Effector memory CD4-positive, alpha-beta T cell (primary cell): ENCODE results near the gene SLITRK3.

Source experiments
- DNase-seq, 3 donors: peaks; one replicate each; pipeline ENCODE4 v3.0.0-alpha.2; 2020
- H3K27ac ChIP-seq: 2 replicates; pipeline ENCODE4 v1.7.0; 2013; ENCODE audit warnings: mild to moderate bottlenecking, low read length, moderate library complexity; ENCODE audit not compliant: insufficient read depth, poor library complexity, severe bottlenecking
- H3K27me3 ChIP-seq: replicated peaks from 2 replicates; pipeline ENCODE4 v1.7.0; 2013; ENCODE audit warnings: mild to moderate bottlenecking, low read length; ENCODE audit not compliant: insufficient read depth, control insufficient read depth, poor library complexity, severe bottlenecking
- H3K36me3 ChIP-seq: 2 replicates; pipeline ENCODE4 v1.7.0; 2013; ENCODE audit warnings: mild to moderate bottlenecking, low read length, moderate library complexity; ENCODE audit not compliant: control insufficient read depth, insufficient read depth
- H3K4me1 ChIP-seq: 2 replicates; pipeline ENCODE4 v1.7.0; 2013; ENCODE audit warnings: low read length, mild to moderate bottlenecking; ENCODE audit not compliant: control insufficient read depth, insufficient read depth, poor library complexity, severe bottlenecking
- H3K4me3 ChIP-seq: 2 replicates; pipeline ENCODE4 v1.7.0; 2013; ENCODE audit warnings: low read length, low read depth, mild to moderate bottlenecking; ENCODE audit not compliant: insufficient read depth, poor library complexity, severe bottlenecking
- H3K9me3 ChIP-seq: 2 replicates; pipeline ENCODE4 v1.7.0; 2013; ENCODE audit warnings: mild to moderate bottlenecking, low read length, moderate library complexity; ENCODE audit not compliant: control insufficient read depth
- total RNA-seq, 3 donors: gene quantifications; one replicate each; lab custom pipeline; 2026; lab: John Stamatoyannopoulos, UW

The SLITRK3 gene
- 0 reads per million in 3 donors for total RNA-seq

GRCh38 chr3:165195640-165196576, at the start of gene SLITRK3:
Gene SLITRK3 (minus strand): TSS chr3:165196384. CDS start chr3:165190830, 5,554 bp downstream.
- peaks cover 25% of the 10 kb centered on the region for H3K27me3 ChIP-seq
- no peaks in the 10 kb centered on the region for H3K9me3 ChIP-seq
- H3K4me3 ChIP-seq = no peak within 1 kb of the TSS
- no peaks in the 10 kb centered on the region for H3K36me3 ChIP-seq
- DNase-seq = no peak
- no peaks in the 10 kb centered on the region for H3K4me1 ChIP-seq
- no peak within 1 kb of the TSS for H3K27ac ChIP-seq

- Histone ChIP-seq H3K9me3 (no peaks in the 10 kb centered on the region), H3K4me3 (no peak overlapping the region), H3K36me3 (no peaks in the 10 kb centered on the region)
Measured at GRCh38 chr3:165243597-165243996, 47.4 kb upstream of the SLITRK3 start.

GRCh38 chr3:165233501-165234195, 37.5 kb upstream of the SLITRK3 start:
- no peaks in the 10 kb centered on the region for H3K36me3 ChIP-seq
- H3K4me1 ChIP-seq = no peaks in the 10 kb centered on the region
- H3K9me3 ChIP-seq = no peaks in the 10 kb centered on the region
- no peaks in the 10 kb centered on the region for H3K27me3 ChIP-seq
- no peak overlapping the region for H3K27ac ChIP-seq
- DNase-seq = no peak
- no peak overlapping the region for H3K4me3 ChIP-seq

More at GRCh38 chr3:165243597-165243996, 47.4 kb upstream of the SLITRK3 start:
- Histone ChIP-seq H3K27me3 (no peaks in the 10 kb centered on the region), H3K27ac (no peak overlapping the region), H3K4me1 (no peaks in the 10 kb centered on the region)
- no peak for DNase-seq

GRCh38 chr3:165225604-165226003, 29.4 kb upstream of the SLITRK3 start:
- no peaks in the 10 kb centered on the region for H3K9me3 ChIP-seq
- H3K4me1 ChIP-seq = no peaks in the 10 kb centered on the region
- no peak overlapping the region for H3K27ac ChIP-seq
- no peaks in the 10 kb centered on the region for H3K36me3 ChIP-seq
- DNase-seq = no peak
- H3K27me3 ChIP-seq = no peaks in the 10 kb centered on the region
- H3K4me3 ChIP-seq = no peak overlapping the region

GRCh38 chr3:165217739-165218138, 21.6 kb upstream of the SLITRK3 start:
- Histone ChIP-seq H3K4me3 (no peak overlapping the region), H3K27ac (no peak overlapping the region), H3K36me3 (no peaks in the 10 kb centered on the region), H3K9me3 (no peaks in the 10 kb centered on the region), H3K27me3 (no peaks in the 10 kb centered on the region), H3K4me1 (no peaks in the 10 kb centered on the region)
- no peak for DNase-seq

GRCh38 chr3:165212580-165212979, 16.4 kb upstream of the SLITRK3 start:
- no peaks in the 10 kb centered on the region for H3K27me3 ChIP-seq
- no peaks in the 10 kb centered on the region for H3K36me3 ChIP-seq
- no peaks in the 10 kb centered on the region for H3K9me3 ChIP-seq
- no peak overlapping the region for H3K27ac ChIP-seq
- DNase-seq = no peak
- no peak overlapping the region for H3K4me3 ChIP-seq
- no peaks in the 10 kb centered on the region for H3K4me1 ChIP-seq

- H3K27me3 ChIP-seq = no peaks in the 10 kb centered on the region
- H3K36me3 ChIP-seq = no peaks in the 10 kb centered on the region
- H3K4me3 ChIP-seq = no peak overlapping the region
- H3K9me3 ChIP-seq = no peaks in the 10 kb centered on the region
- H3K4me1 ChIP-seq = no peaks in the 10 kb centered on the region
- no peak overlapping the region for H3K27ac ChIP-seq
- DNase-seq = no peak
Measured at GRCh38 chr3:165211721-165212120, 15.5 kb upstream of the SLITRK3 start.

GRCh38 chr3:165210727-165211126, 14.5 kb upstream of the SLITRK3 start:
- Histone ChIP-seq H3K4me1 (no peaks in the 10 kb centered on the region), H3K36me3 (no peaks in the 10 kb centered on the region), H3K9me3 (no peaks in the 10 kb centered on the region), H3K27me3 (no peaks in the 10 kb centered on the region), H3K27ac (no peak overlapping the region), H3K4me3 (no peak overlapping the region)
- no peak for DNase-seq

GRCh38 chr3:165210132-165210531, 13.9 kb upstream of the SLITRK3 start:
- H3K4me1 ChIP-seq = no peaks in the 10 kb centered on the region
- H3K27me3 ChIP-seq = no peaks in the 10 kb centered on the region
- H3K4me3 ChIP-seq = no peak overlapping the region
- H3K36me3 ChIP-seq = no peaks in the 10 kb centered on the region
- DNase-seq = no peak
- no peaks in the 10 kb centered on the region for H3K9me3 ChIP-seq
- no peak overlapping the region for H3K27ac ChIP-seq
